Left ventricle myocardium inferior (tissue), 1 donor: ENCODE results near the gene ANP32A. TPM values are rescaled to one million over a fixed set of nuclear protein-coding genes. Genes with fewer than 3 reads are reported as not detected.

Experiments
- DNase-seq: peaks from one replicate; pipeline ENCODE4 v3.0.0-alpha.2; 2020
- H3K27ac ChIP-seq: fragments of 200-600 bp; replicated peaks from 2 replicates; pipeline ENCODE4 v1.8.0; 2021
- H3K27me3 ChIP-seq: fragments of 200-600 bp; 2 replicates; pipeline ENCODE4 v1.8.0; 2021; ENCODE audit warnings: low read depth
- H3K36me3 ChIP-seq: fragments of 200-600 bp; 2 replicates; pipeline ENCODE4 v1.8.0; 2021
- H3K4me1 ChIP-seq: fragments of 200-600 bp; 2 replicates; pipeline ENCODE4 v1.8.0; 2021
- H3K4me3 ChIP-seq: fragments of 200-600 bp; 2 replicates; pipeline ENCODE4 v1.8.0; 2021; ENCODE audit warnings: mild to moderate bottlenecking, moderate library complexity
- H3K9me3 ChIP-seq: fragments of 200-600 bp; replicated peaks from 2 replicates; pipeline ENCODE4 v1.8.0; 2021
- intact Hi-C: fragments of 100-400 bp; cut with micrococcal nuclease; formaldehyde crosslinking; loops from one replicate; pipeline ENCODE4 v1.11.0; 2022
- total RNA-seq: library from RNA; stranded (reverse); fragmentation: NEBNext Ultra II Directional; extraction: Animal tissue kit (Norgen Biotek cat#: 25700); gene quantifications from one replicate; pipeline ENCODE4 v1.2.1, GENCODE V29; 2021
- TF ChIP-seq, protein P1 (sequence below): fragments of 200-600 bp; IDR thresholded peaks from 2 replicates; pipeline ENCODE4 v1.8.0; 2021; ENCODE audit warnings: antibody characterized with exemption, mild to moderate bottlenecking, borderline replicate concordance
- donor health status: DM: no; HTN: yes; CAD: no; lungs with severe emphysema.

The ANP32A gene
- total RNA-seq, 1 donor from 2014 or later: 150 TPM

DNA sequence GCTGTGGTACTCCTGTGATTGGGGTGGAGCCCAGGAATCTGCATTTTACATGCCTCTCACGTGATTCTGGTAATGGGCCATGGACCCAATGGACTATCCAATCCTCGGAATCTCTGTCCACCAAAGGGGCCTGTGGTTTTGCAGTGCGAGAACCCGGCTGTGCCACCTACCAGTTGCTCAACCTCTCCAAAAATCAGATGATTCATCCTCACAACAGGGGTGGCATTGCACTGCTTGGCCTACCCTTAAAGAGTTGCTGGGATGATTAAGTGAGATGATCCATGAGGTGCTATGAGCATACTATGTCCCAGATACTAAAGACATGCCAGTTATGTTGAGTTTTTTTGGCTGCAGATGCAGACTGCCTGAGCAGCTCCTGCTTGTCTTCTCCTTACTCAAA is 5.1 kb downstream of the ANP32A start:
- no peak for DNase-seq
- peaks cover 96% of the 10 kb centered on the region for H3K4me1 ChIP-seq
- intact Hi-C loops: no loop called here
- H3K4me3 ChIP-seq: peak overlapping the region; percentile 84
- H3K27me3 ChIP-seq: no peaks in the 10 kb centered on the region
- TF ChIP-seq, protein P1, sequence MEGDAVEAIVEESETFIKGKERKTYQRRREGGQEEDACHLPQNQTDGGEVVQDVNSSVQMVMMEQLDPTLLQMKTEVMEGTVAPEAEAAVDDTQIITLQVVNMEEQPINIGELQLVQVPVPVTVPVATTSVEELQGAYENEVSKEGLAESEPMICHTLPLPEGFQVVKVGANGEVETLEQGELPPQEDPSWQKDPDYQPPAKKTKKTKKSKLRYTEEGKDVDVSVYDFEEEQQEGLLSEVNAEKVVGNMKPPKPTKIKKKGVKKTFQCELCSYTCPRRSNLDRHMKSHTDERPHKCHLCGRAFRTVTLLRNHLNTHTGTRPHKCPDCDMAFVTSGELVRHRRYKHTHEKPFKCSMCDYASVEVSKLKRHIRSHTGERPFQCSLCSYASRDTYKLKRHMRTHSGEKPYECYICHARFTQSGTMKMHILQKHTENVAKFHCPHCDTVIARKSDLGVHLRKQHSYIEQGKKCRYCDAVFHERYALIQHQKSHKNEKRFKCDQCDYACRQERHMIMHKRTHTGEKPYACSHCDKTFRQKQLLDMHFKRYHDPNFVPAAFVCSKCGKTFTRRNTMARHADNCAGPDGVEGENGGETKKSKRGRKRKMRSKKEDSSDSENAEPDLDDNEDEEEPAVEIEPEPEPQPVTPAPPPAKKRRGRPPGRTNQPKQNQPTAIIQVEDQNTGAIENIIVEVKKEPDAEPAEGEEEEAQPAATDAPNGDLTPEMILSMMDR: no peak
- no peaks in the 10 kb centered on the region for H3K36me3 ChIP-seq
- H3K27ac ChIP-seq: peak overlapping the region; percentile 97
- H3K9me3 ChIP-seq: no peaks in the 10 kb centered on the region

DNA sequence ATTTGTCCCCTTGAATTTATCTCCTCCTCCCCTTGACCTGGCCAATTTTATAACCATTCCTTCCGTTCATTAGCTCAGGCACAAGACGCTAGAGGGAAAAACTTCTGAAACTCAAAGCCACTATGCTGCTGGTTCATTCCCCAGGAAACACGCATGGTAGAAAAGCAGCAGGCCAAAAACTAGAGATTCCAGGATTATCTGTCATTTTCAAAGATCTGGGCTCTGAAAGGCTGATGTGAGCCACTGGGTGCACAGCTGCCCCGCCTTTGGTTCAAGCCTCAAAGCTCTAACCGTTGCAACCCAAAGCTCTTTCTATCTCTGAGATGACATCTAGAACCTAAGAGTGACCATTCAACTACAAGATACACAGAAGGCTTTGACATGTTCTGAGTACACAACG is 6.1 kb downstream of the ANP32A start:
- H3K4me3 ChIP-seq: no peak overlapping the region
- H3K4me1 ChIP-seq: peaks cover 98% of the 10 kb centered on the region
- DNase-seq: no peak
- H3K27me3 ChIP-seq: no peaks in the 10 kb centered on the region
- TF ChIP-seq, protein P1: no peak
- H3K27ac ChIP-seq: peak overlapping the region; percentile 97
- H3K9me3 ChIP-seq: no peaks in the 10 kb centered on the region
- intact Hi-C loops: no loop called here
- H3K36me3 ChIP-seq: no peaks in the 10 kb centered on the region

DNA sequence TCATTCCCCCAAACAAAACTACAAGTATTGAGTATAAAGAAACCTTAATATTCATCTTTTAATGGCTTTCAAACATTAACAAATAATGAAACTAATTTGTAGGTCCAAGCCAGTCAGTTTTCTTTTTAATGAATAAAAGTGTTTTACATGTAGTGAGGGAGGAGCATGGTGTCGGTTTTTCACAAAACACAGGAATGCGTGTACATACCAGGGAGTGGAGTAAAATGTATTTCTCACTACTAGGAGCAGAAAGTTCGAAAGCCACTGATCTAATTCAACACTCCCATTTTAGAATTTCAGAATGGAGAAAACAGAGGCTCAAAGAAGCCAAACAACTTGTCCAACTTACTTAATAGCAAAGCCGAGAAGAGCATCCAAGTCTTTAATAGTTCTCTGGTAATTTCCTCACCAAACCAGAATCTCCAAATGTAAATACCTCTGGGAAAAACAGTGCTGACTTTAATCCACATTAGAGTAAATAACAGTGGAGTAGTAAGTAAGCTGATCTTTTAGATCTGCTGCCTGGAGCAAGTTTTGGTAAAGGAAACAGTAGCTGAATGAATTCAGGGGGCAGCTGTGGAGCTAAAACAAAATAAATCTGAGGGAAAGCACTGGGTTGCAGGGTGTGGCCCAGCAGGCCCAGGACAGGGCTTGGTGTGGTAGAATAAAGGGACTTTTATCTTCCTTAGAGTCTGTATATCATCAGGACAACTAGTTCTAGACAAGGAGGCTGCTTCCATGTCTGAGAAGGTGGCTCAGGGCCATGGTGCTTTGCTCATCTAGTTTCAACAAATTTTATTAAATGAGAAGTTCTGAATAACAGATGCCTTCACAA is 7.9 kb downstream of the ANP32A start:
- peaks cover 99% of the 10 kb centered on the region for H3K4me1 ChIP-seq
- H3K9me3 ChIP-seq: no peaks in the 10 kb centered on the region
- no peaks in the 10 kb centered on the region for H3K27me3 ChIP-seq
- TF ChIP-seq, protein P1: no peak
- peak; percentile 39 for DNase-seq
- H3K27ac ChIP-seq: peak overlapping the region; percentile 97
- H3K4me3 ChIP-seq: no peak overlapping the region
- intact Hi-C loops: no loop called here
- H3K36me3 ChIP-seq: no peaks in the 10 kb centered on the region

DNA sequence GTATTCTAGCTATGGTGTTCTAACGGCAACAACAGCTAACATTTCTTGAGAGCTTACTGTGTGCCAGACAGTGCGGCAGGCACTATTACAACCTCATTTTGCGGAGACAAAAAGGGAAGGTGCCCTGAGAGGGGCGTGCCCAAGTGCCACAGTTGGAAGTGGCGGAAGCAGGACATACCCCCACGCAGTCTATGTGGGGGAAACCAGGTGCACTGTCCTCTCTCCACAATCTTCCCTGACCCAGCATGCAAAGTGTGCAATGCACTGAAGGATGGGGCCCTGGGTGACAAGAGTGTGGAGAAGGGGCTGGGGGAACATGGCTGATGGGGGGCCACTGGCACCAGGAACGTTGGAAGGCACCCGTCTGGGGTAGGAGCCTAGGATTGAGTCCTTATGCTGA is 8.6 kb downstream of the ANP32A start:
- Histone ChIP-seq H3K9me3 (no peaks in the 10 kb centered on the region), H3K4me3 (no peak overlapping the region), H3K27ac (peak overlapping the region; percentile 97), H3K27me3 (no peaks in the 10 kb centered on the region), H3K4me1 (peaks cover 100% of the 10 kb centered on the region), H3K36me3 (no peaks in the 10 kb centered on the region)
- no peak for DNase-seq
- TF ChIP-seq, protein P1: no peak
- intact Hi-C loops: no loop called here

DNA sequence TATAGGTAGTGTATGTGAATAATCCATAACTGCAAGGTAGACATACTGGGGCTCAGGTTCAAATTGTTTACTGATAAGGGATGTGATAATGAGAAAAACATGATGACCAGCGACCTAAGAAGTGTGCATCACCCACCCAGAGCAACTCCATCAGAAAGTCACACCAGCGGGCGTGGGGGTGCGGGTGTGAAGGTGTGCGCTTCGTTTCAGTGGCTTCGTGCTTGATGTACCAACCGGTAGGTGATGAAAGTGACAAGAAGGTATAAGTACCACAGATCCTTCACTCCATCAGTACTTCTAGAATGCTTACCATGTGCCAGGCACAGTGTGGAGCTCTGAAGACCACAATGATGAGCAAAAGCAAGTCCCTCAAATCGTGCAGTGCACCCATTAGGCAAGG is 11.2 kb downstream of the ANP32A start:
- TF ChIP-seq, protein P1: no peak
- intact Hi-C loops: no loop called here
- Histone ChIP-seq H3K27me3 (no peaks in the 10 kb centered on the region), H3K4me1 (peaks cover 99% of the 10 kb centered on the region), H3K36me3 (no peaks in the 10 kb centered on the region), H3K4me3 (no peak overlapping the region), H3K9me3 (no peaks in the 10 kb centered on the region), H3K27ac (no peak overlapping the region)
- DNase-seq: no peak
